Stimulated activated CD8-positive, alpha-beta memory T cell treated with anti-CD3 and anti-CD28 coated beads, Interleukin-7, amount 100 ng/mL, for 4 hours (primary cell): ENCODE measurements around the gene ZNF750.
A peak's percentile ranks its signal among the peaks of the same experiment; 100 is the strongest.

Source experiments
- DNase-seq, 2 donors: peaks; one replicate each; pipeline ENCODE4 v3.0.0-alpha.2; 2020; ENCODE audit warnings: low read depth in 2 of 2

The ZNF750 gene

DNA sequence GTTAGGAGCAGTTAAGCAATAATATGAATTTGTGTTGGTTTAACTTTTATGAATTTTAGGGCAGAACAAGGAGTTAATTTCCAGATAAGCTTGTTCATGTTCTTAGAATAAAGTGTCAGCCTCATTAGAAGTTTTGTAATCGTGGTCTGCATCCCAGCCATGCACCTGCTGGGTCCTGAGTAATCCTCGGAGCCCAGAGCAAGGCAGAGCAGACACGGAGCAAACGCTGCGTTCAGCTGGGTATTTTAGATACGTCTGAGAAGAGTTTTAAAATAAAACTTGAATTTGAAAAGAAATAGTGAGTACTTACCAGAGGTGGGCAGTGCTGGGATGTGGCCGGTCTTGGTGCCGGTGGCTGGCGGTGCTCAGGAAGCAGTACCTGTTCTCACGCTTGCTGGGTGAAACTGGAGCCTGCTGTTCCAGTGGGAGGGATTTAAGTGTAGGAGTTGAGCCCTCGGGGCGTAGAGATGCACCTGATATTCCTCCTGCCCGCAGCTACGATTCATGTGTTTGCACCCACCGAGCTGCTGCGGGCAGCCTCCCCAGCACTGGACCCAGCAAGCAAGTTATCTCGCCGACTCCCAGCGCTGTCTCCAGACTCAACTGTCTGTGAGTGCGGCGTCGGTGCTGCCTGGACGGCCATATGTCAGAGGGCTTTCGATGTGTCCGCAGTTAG is at the start of gene ZNF750:
Gene ZNF750 (minus strand): TSS at position 406 of the 676 bp plus-strand sequence. CDS start 7,568 bp downstream, outside the sequence.
- DNase-seq: no peak

- no peak for DNase-seq
These were observed 49.0 kb upstream of the ZNF750 start for GRCh38 chr17:82888583-82889495.

- no peak for DNase-seq
These were observed 47.7 kb upstream of the ZNF750 start for GRCh38 chr17:82887255-82888164.

DNA sequence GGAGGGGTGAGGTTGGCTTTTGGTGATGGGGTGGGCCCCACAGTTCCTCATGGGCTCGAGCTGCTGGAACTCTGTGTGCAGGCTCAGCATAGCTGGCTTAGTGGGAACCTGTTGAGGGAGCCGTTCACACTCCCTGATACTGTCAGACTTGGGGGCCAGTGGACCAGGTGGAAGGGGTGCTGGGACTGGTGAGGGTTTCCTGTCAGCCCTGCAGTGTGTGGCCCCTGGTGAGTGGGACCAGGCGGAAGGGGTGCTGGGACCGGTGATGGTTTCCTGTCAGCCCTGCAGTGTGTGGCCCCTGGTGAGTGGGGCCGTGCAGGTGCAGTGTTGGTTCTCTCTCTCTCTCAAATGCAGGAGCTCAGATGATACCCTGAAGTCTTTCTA is 45.1 kb upstream of the ZNF750 start:
- peak in 1 of 2 donors; percentile 24 for DNase-seq

DNA sequence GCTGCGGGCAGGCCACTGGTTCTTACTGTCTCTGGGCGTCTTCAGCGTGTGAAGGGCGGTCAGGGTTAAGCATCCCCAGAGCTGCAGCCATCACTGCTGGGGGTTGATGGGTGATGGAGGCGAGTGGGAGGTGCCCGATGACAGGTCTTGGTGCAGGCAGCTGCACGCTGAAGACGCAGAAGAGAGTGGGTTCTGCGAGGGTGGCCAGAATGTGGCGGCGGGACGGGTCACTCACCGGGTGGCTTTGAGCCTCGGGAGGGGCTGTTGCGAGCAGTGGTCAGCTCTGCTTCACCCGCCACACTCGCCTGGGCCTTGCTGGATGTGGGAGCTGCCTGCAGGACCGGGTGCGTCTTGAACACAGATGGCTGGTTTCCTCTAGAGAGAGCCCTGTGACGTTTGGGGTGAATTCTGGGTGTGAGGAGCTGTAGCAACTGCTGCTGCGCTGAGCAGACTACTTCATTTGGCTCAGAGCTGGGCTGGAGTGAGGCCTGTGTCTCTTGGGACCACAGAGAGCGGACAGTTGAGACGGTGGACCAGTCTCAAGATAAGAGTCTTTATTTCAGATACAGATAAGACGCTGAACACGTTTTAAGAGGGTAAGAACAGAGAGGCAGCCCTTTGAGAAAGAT is 44.6 kb upstream of the ZNF750 start:
- no peak for DNase-seq

DNA sequence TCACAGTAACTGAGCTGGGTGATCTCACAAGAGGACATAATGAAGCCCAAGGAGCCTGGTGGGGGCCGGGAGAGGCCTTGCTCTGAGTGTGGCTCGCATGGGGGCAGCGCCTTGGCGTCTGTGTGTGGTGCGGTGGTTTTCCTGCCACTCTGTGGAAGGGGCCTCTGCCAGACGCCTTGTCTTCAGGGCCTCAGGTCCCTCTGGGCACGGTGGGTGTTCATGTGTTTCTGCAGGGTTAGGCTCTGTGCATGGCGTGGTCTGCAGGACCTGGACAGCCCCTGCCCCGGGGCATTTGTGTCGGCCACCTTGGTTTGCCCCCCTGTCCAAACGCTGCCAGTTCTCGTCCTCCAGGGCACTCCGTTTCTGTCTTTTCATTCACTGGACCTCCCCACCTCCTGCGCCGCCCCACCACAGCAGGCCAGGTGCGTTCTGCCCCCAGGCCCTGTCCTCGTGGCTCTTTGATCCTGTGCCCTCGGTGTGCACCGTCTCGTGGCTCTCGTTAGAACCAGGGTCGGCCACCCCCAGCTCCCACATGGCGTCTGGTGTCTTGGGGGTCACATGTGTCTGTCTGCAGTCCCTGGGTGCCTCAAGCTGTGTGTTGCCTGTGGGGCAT is 43.7 kb upstream of the ZNF750 start:
- no peak for DNase-seq

DNA sequence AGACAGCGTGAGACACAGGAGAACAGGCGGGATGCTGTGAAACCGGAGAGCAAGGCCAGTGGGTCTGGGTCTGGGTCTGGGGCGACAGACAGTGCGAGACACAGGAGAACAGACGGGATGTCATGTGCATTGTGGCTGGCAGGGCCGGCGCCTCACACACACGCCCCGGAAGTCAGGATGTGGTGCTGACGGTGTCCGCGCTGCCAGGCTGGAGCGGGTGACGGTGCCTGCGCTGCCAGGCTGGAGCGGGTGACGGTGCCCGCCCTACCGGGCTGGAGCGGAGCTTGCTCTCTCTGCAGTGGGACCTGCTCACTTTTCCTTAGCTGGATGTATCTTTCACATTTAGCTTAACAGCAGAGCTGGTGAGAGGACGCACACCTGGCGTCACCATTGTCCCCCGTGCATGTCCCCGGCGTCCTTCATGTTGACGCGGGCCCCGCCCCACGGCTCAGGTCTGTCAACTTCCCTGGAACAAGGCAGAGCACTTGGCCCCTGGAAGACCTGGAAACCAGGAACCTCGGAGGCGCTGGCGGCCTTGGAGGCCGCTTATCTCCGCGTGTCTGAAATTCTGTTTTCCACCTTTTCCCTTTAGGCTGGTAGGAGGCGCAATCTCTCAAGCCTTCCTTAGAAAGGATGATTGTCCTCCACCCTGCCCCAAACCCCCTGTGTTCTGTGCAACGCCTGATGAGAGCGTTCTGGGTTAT is 43.0 kb upstream of the ZNF750 start:
- DNase-seq: peak; percentile 51 to 69

- DNase-seq: no peak
These were observed 42.3 kb upstream of the ZNF750 start for GRCh38 chr17:82881900-82882714.

- DNase-seq: no peak
These were observed 41.6 kb upstream of the ZNF750 start for GRCh38 chr17:82881324-82881823.

DNA sequence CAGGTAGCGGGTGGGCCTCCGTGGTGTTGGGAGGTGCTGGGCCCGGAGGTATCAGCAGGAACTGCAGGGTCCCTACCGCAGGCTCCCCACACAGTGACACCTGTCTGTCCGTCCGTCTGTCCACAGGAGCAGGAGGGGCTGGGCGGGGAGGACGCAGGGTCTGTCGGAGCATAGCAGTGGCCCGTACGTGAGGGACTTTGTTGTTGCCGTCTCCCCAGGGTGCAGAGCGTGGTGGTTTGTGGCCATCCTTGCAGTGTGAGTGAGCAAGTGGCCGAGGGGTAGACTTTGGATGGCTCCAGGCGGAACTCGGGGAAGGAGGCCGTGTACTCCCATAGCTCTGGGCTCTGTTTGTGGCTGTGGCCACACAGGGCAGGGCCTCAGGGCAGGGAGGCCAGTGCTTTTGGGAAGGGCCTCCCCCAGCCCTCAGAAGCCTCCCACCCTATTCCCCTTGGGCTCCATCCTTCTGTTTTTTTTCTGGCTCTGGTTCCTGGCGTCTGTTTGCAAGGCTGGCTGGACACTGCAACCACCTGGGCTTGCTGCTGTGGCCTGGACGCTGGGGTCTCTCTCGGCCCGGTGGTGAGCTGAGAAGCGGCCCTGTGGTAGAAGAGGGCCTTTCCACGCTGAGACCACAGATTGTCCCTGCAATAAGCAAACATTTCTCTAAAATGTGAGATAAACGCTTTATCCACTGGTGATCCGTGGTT is 41.0 kb upstream of the ZNF750 start:
- DNase-seq: no peak

DNA sequence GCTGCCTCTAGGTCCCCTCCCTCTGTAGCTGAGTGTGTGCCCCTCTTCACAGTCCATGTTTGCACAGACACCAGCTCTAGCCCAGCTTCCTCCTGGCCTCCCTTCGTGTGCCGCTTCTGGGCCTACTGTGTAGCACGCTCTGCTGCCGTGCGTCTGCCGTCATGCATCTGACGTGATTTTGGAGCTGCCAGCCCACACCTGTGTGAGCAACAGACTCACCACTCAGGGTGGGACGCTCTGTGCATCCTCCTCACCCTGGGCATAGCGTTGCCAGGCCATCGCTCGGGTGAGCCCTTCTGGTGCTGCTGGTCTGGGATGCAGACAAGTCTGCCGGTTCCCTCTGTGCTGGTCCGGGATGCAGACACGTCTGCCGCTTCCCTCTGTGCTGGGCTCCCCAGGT is 39.4 kb upstream of the ZNF750 start:
- DNase-seq: no peak

GRCh38 chr17:82878527-82878926 is 38.7 kb upstream of the ZNF750 start:
- DNase-seq: no peak

GRCh38 chr17:82876602-82877379 is 37.0 kb upstream of the ZNF750 start:
- DNase-seq: no peak

DNA sequence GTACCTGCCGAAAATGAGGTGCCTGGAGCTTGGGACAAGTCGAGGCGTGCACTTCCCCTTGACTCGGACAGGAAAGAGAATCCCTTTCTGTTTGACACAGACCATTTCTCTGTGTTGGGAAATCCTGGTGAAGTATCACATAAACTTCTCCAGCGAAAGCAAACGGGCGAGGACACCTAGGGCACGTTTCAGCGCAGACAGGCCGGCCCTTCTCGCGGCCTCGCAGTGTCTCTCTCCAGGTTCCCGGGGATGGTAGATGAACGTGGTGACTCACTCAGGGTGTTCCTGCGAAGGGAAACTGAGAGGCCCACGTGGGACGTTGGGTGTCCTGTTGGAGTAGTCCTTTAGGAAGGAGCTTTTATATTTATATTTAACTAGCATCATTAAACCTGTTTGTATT is 36.3 kb upstream of the ZNF750 start:
- DNase-seq: no peak

DNA sequence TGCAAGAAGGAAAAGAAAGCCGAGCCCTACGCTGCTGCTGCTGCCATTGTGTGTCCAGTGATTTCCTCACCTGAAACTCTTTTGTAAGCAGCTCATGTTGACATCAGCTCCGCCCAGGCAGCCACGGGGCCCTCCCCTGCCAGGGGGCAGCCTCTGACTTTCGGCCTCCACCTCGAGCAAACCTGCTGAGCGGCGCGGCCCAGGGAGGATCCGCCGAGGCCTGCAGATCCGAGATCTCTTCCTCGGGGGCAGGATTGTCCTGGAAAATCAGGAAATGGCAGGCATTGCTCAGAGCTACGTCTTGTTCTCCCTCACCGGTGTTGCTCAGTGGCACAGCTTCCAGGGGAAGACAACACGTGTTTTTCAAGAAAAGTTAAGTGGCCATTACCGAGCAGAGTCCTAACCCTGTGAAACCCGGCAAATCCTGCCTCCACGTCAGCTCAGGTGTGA is 35.6 kb upstream of the ZNF750 start:
- no peak for DNase-seq

GRCh38 chr17:82874011-82874835 is 34.4 kb upstream of the ZNF750 start:
- no peak for DNase-seq

DNA sequence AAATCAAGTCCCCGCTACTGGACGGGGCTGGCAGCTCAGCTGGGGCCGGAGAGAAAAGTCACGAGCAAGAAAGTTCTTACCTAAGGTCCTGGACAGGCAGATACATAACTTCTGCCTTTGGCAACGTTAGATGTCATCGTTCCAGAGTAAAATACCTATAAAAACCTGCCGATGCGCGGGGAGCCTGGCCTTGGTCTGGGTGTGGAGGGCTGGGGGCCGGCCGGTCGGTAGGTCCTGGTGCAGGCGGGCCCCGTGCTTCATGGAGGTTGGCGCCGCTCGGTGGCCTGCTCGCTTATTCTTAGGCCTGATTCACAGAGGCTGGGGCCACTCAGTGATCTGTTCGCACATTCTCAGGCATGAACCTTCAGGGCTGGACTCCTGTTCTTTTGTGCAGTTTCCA is 33.7 kb upstream of the ZNF750 start:
- no peak for DNase-seq
